GM18951 (cell line): Measurements from ENCODE around the gene PARD3.

Experiments
- POLR2A ChIP-seq: IDR thresholded peaks from 4 replicates; pipeline ENCODE4 v1.6.1; 2011; ENCODE audit warnings: mild to moderate bottlenecking; ENCODE audit not compliant: insufficient read length, insufficient read depth; ENCODE audit errors: extremely low read depth
- in situ Hi-C: fragments of 300-500 bp; cut with MboI; formaldehyde crosslinking; loops from one replicate; pipeline ENCODE4 v1.12.0; 2022; ENCODE audit warnings: low sequenced_read_pairs, mixed read lengths, inconsistent platforms; ENCODE audit not compliant: unreplicated experiment

Gene PARD3

DNA sequence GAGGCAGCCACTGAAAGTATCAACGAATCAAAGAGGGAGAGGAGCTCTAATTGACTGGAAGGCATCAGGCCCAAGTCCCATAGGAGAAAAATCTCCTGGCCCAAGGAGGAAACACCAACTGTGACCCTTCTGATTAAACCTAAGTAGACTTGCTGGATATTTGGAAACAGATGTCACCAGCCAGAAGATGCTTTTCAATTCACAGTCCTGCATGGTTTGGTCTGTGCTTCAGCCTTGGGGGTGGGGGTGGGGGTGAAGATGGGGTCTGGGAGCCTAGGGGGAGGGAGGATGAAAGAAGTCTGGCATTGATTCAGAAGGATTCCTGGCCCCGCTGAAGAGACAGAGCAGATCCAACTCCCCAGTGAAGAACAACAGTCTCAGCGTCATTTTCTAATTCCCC is 623.7 kb downstream of the PARD3 start:
- in situ Hi-C loops, result no loop called here
- TF ChIP-seq POLR2A, result no peak

- TF ChIP-seq POLR2A, result no peak
- in situ Hi-C loops, result no loop called here
Measured at GRCh38 chr10:34190580-34190979, 624.5 kb downstream of the PARD3 start.

DNA sequence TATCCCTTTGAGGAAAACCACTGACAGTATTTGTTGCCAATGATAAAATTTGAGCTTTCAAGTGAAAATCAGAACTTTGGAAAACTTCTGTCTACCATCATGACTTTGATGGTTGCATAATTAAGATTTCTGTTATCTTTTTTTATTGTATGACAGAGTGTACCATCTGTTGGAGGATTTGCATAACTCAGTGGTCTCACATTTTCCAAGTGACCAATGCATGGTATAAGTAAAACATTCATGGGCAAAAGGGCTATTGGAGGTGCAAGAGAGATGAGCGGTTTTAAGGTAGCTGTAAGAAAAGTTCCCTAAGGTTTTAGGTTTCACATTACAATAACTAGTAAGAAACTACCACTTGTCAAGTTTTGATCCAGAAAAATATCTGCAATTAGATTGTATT is 625.3 kb downstream of the PARD3 start:
- in situ Hi-C loops, result no loop called here
- no peak for TF ChIP-seq POLR2A

DNA sequence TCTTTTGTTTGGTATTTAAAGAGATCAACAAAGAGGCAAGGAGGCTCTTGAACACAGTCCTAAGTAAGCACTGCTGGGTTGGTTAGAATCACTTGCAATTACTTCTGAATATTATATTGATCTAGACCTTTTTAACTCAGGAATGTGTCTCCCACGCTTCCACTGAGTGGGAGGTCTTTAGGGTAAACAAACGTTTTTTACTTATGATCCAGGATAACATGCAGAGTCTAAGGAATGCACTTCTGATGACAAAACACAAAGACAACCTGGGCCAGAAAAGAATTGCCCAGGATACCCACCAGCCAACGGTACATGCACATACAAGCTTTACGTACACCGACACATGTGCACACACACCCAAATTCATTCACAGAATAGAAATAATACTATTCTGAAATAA is 626.9 kb downstream of the PARD3 start:
- in situ Hi-C loops, result no loop called here
- TF ChIP-seq POLR2A, result no peak

- in situ Hi-C loops, result no loop called here
- no peak for TF ChIP-seq POLR2A
Measured at GRCh38 chr10:34187201-34187600, 627.9 kb downstream of the PARD3 start.

DNA sequence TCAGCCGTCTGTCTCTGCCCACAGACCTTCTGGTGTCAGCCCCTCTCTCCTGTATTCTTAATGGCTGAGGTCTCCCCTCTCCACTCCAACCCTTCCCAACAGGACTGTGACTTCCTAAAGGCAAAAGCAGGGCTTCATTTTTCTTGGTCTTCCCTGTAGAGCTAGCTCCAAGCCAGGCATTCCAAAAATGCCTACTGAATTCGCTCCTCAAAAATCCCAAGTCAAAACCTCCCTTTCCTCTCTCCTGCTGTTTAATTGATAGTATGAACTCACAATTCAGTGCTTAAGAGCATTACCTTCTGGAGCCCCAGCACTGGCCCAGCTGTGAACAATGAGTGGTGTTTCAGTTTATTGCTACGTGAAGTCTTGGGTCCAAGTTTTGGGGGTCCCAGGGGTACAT is 628.4 kb downstream of the PARD3 start:
- TF ChIP-seq POLR2A, result no peak
- in situ Hi-C loops, result no loop called here

DNA sequence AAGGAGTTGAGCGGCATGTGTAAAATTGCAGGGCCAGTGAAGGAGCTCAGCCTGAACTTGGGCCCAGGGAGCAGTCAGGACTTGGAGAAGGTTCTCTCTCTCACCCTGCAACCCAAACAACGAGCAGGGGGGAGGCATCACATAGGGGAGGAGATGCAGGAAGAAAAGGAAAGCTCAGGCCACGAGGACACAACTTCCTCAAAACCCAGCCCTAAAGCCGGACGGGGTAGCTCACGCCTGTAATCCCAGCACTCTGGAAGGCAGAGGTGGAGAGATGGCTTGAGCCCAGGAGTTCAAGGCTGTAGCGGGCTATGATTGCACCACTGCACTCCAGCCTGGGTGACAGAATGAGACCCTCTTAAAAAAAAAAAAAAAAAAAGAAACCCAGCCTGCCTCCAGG is 629.1 kb downstream of the PARD3 start:
- TF ChIP-seq POLR2A, result no peak
- in situ Hi-C loops, result no loop called here

GRCh38 chr10:34184939-34185386 is 630.1 kb downstream of the PARD3 start:
- in situ Hi-C loops, result no loop called here
- no peak for TF ChIP-seq POLR2A

GRCh38 chr10:34184397-34184796 is 630.7 kb downstream of the PARD3 start:
- TF ChIP-seq POLR2A, result no peak
- in situ Hi-C loops, result no loop called here

DNA sequence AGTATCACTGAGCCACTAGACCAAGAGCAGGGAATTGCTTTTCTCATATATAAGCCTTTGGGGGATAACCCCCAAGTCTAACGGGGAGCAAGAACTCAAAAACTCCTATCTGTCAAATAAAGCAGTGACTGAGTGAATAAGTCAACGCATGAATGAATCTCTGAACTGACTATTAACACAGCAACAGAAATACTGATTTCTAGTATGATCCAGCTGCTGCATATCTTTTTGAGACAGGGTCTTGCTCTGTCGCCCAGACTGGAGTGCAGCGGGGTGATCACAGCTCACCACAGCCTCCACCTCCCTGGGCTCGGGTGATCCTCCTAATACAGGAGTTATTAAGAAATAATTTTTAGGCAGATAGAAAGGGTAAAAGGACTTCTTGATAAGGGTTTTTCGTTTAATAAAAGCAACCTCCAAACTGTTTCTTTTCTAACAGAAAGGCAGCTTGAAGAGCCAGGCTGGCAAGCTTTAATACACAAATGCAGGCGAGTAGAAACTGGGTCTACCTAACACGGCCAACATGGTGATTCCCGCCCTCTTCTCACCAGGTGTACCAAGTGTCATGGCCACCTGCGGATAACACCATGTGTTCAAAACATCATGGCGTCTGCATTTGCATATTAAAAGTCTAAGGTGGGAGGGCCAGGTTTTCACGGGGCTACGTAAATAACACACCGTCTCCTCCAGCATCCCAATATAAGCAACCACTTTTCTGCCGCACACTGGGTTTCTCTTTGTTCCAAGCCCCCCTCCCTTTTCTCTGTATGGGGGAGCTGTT is 631.9 kb downstream of the PARD3 start:
- in situ Hi-C loops, result no loop called here

DNA sequence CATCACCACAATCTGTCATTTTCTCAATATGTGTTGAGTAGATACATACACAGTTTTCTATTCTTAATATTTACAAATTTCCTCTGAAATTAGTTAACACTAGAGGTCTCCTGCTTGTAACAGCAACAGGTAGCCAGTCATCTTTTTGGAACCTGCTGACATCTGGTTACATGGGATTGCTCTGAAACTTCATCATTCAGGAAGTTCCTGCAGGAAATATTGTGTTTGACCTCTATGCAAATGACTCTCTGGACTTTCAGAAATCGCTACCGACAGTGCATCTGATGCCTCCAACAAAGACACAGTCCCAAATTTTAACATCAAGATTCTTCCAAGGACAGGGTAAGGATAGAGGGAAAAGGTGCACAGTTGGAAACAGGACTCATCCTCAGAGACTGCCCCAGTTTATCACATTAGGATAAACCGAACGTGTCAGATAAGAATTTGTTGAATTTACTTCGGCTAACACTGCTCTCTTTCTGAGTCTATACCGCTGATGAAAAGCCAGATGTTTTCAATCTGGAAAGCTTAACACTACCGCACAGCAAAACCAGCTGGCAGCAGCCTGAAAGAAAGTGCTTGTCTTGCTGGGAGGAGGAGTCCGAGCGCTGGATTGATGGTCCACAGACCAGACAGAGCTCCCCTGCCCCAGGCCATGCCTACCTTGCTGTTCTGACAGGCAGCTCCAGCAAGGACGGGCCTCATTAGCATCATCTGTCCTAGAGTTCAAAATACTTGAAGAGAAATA is 633.4 kb downstream of the PARD3 start:
- in situ Hi-C loops, result no loop called here
- no peak for TF ChIP-seq POLR2A

More for the DNA sequence above, 631.9 kb downstream of the PARD3 start:
- TF ChIP-seq POLR2A, result no peak

DNA sequence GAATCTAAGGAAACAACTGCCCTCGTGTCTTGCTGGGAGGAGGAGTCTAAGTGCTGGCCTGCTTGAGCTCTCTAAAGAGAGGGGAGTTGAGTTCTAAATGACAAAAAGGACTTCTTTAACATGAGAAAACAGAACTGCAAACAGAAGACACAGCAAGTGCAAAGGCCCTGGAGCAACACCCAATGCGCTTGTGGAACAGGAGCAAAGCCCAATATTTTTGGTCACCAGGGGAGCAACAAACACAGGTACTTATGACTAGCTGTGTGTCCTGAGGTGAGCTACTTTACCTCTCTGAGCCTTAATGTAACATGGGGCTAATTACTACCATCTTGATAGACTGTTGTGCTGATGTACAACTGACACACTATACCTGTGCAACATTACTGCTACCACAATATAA is 634.3 kb downstream of the PARD3 start:
- TF ChIP-seq POLR2A, result no peak

DNA sequence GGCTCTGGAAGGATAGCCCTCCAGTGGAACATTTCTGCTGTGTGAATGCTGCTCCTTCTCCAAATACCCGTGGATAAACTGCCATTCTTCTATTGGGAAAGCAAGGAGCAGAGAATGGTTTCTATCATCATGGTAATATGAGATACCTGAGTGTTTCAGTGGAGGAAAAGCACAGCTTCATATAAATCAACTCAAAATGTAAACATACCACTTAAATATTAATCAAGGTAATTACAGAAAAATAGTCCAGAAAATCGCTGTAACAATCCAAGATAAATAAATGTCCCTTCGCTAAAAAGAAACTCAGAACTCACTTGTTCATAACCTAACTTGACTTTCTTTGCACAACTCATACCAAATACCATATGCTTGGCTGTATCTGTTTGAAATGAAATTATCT is 635.8 kb downstream of the PARD3 start:
- in situ Hi-C loops, result no loop called here
- TF ChIP-seq POLR2A, result no peak

More for the DNA sequence above, 634.3 kb downstream of the PARD3 start:
- in situ Hi-C loops, result no loop called here

GRCh38 chr10:34178756-34179155 is 636.3 kb downstream of the PARD3 start:
- in situ Hi-C loops, result no loop called here
- TF ChIP-seq POLR2A, result no peak
